ENCODE data around the gene TFPI. TPM values are rescaled to one million over a fixed set of nuclear protein-coding genes. Genes with fewer than 3 reads are reported as not detected.

TFPI gene
- total RNA-seq, 1 experiment from 2014 or later = 65.7 TPM

- no peak overlapping the region for H3K27ac ChIP-seq
- CTCF ChIA-PET = no interaction called here
Measured at GRCh38 chr2:187493877-187494568, 60.2 kb downstream of the TFPI start.

GRCh38 chr2:187493180-187493579 is 61.1 kb downstream of the TFPI start:
- Histone ChIP-seq H3K79me2 (ENCODE audit: low read depth) (no peaks in the 10 kb centered on the region), H3F3A (ENCODE audit: insufficient read depth, low read depth) (no peaks in the 10 kb centered on the region), H2AFZ (no peak overlapping the region), H3K9me3 (ENCODE audit: insufficient read depth, low read depth) (no peaks in the 10 kb centered on the region), H4K20me1 (ENCODE audit: insufficient read depth) (no peaks in the 10 kb centered on the region), H3K27ac (no peak overlapping the region), H3K4me3 (no peak overlapping the region), H3K27me3 (ENCODE audit: insufficient read depth, low read depth) (no peaks in the 10 kb centered on the region), H3K4me1 (replicated peaks; ENCODE audit: insufficient read depth) (no peaks in the 10 kb centered on the region), H3K9me2 (ENCODE audit: insufficient read depth) (no peaks in the 10 kb centered on the region), H3K36me3 (ENCODE audit: low read depth) (no peaks in the 10 kb centered on the region), H3K4me2 (no peak overlapping the region)
- DNase-seq = no peak
- intact Hi-C loops (cut with micrococcal nuclease; ENCODE audit: unreplicated experiment) = no loop called here
- CTCF ChIA-PET = no interaction called here
- TF ChIP-seq CTCF (conservative IDR thresholded peaks at IDR 0.05) (no peak), EZH2 (IDR thresholded peaks at IDR 0.05; ENCODE audit: low read depth) (no peak)
- no TSS peak for BruUV-seq (replicated peaks)
- POLR2A ChIA-PET (ENCODE audit: unreplicated experiment) = no interaction called here

More at GRCh38 chr2:187493877-187494568, 60.2 kb downstream of the TFPI start:
- POLR2A ChIA-PET (ENCODE audit: unreplicated experiment) = no interaction called here
- no peaks in the 10 kb centered on the region for H3K79me2 ChIP-seq (ENCODE audit: low read depth)
- BruUV-seq (replicated peaks) = no TSS peak
- no peaks in the 10 kb centered on the region for H3K27me3 ChIP-seq (ENCODE audit: insufficient read depth, low read depth)
- no peaks in the 10 kb centered on the region for H4K20me1 ChIP-seq (ENCODE audit: insufficient read depth)
- no peaks in the 10 kb centered on the region for H3K9me2 ChIP-seq (ENCODE audit: insufficient read depth)
- no peaks in the 10 kb centered on the region for H3K9me3 ChIP-seq (ENCODE audit: insufficient read depth, low read depth)
- H2AFZ ChIP-seq = no peak overlapping the region
- no peak for TF ChIP-seq EZH2 (IDR thresholded peaks at IDR 0.05; ENCODE audit: low read depth)
- no peak overlapping the region for H3K4me2 ChIP-seq
- DNase-seq = no peak
- no peaks in the 10 kb centered on the region for H3K36me3 ChIP-seq (ENCODE audit: low read depth)
- H3F3A ChIP-seq (ENCODE audit: insufficient read depth, low read depth) = no peaks in the 10 kb centered on the region
- intact Hi-C loops (cut with micrococcal nuclease; ENCODE audit: unreplicated experiment) = no loop called here
- H3K4me3 ChIP-seq = no peak overlapping the region
- H3K4me1 ChIP-seq (replicated peaks; ENCODE audit: insufficient read depth) = no peaks in the 10 kb centered on the region

GRCh38 chr2:187486241-187486640 is 68.0 kb downstream of the TFPI start:
- intact Hi-C loops (cut with micrococcal nuclease; ENCODE audit: unreplicated experiment) = no loop called here
- Histone ChIP-seq H2AFZ (no peak overlapping the region), H3K27ac (no peak overlapping the region), H3K4me1 (replicated peaks; ENCODE audit: insufficient read depth) (no peaks in the 10 kb centered on the region), H3F3A (ENCODE audit: insufficient read depth, low read depth) (no peaks in the 10 kb centered on the region), H3K4me3 (no peak overlapping the region), H3K79me2 (ENCODE audit: low read depth) (no peaks in the 10 kb centered on the region), H3K27me3 (ENCODE audit: insufficient read depth, low read depth) (no peaks in the 10 kb centered on the region), H3K9me2 (ENCODE audit: insufficient read depth) (no peaks in the 10 kb centered on the region), H4K20me1 (ENCODE audit: insufficient read depth) (no peaks in the 10 kb centered on the region), H3K36me3 (ENCODE audit: low read depth) (no peaks in the 10 kb centered on the region), H3K4me2 (no peak overlapping the region), H3K9me3 (ENCODE audit: insufficient read depth, low read depth) (no peaks in the 10 kb centered on the region)
- TF ChIP-seq EZH2 (IDR thresholded peaks at IDR 0.05; ENCODE audit: low read depth) (no peak), CTCF (conservative IDR thresholded peaks at IDR 0.05) (no peak)
- CTCF ChIA-PET = no interaction called here
- DNase-seq = no peak
- BruUV-seq (replicated peaks) = no TSS peak
- POLR2A ChIA-PET (ENCODE audit: unreplicated experiment) = no interaction called here

- H2AFZ ChIP-seq = no peak overlapping the region
- no peak overlapping the region for H3K4me2 ChIP-seq
- intact Hi-C loops (cut with micrococcal nuclease; ENCODE audit: unreplicated experiment) = no loop called here
- H3F3A ChIP-seq (ENCODE audit: insufficient read depth, low read depth) = no peaks in the 10 kb centered on the region
- POLR2A ChIA-PET (ENCODE audit: unreplicated experiment) = no interaction called here
- H3K79me2 ChIP-seq (ENCODE audit: low read depth) = no peaks in the 10 kb centered on the region
- no peaks in the 10 kb centered on the region for H3K4me1 ChIP-seq (replicated peaks; ENCODE audit: insufficient read depth)
- DNase-seq = no peak
- H3K36me3 ChIP-seq (ENCODE audit: low read depth) = no peaks in the 10 kb centered on the region
- H3K9me3 ChIP-seq (ENCODE audit: insufficient read depth, low read depth) = no peaks in the 10 kb centered on the region
- H3K27ac ChIP-seq = no peak overlapping the region
- TF ChIP-seq EZH2 (IDR thresholded peaks at IDR 0.05; ENCODE audit: low read depth) = no peak
- no peak for TF ChIP-seq CTCF (conservative IDR thresholded peaks at IDR 0.05)
- no peak overlapping the region for H3K4me3 ChIP-seq
- CTCF ChIA-PET = no interaction called here
- H3K27me3 ChIP-seq (ENCODE audit: insufficient read depth, low read depth) = no peaks in the 10 kb centered on the region
- BruUV-seq (replicated peaks) = no TSS peak
- H4K20me1 ChIP-seq (ENCODE audit: insufficient read depth) = no peaks in the 10 kb centered on the region
- H3K9me2 ChIP-seq (ENCODE audit: insufficient read depth) = no peaks in the 10 kb centered on the region
Measured at GRCh38 chr2:187485523-187485922, 68.7 kb downstream of the TFPI start.

Measured in PC-9 (cell line).